HepG2 (cell line): ENCODE results near the gene ANKRD39. TPM values are rescaled to one million over a fixed set of nuclear protein-coding genes. Genes with fewer than 3 reads are reported as not detected.
A peak's percentile ranks its signal among the peaks of the same experiment; 100 is the strongest.

Experiments used
- ERF ChIP-seq: IDR thresholded peaks from 2 replicates; pipeline ENCODE4 v1.6.1; 2018; ENCODE audit warnings: missing biosample characterization, missing genetic modification reagents
- IRX3 ChIP-seq: sonication (generic); formaldehyde crosslinking; IDR thresholded peaks from 2 replicates; pipeline ENCODE4 v1.8.1; 2023; ENCODE audit warnings: mild to moderate bottlenecking, low read depth, missing genetic modification reagents, borderline replicate concordance
- SALL1 ChIP-seq: sonication (generic); formaldehyde crosslinking; IDR thresholded peaks from 2 replicates; pipeline ENCODE4 v1.8.0; 2022; ENCODE audit warnings: mild to moderate bottlenecking, missing genetic modification reagents
- SMARCE1 ChIP-seq: fragments of 450-650 bp; IDR thresholded peaks from 2 replicates; pipeline ENCODE4 v1.6.1; 2017; ENCODE audit warnings: borderline replicate concordance
- YEATS4 ChIP-seq: sonication (generic); formaldehyde crosslinking; IDR thresholded peaks from 2 replicates; pipeline ENCODE4 v1.4.0; 2020; ENCODE audit warnings: missing genetic modification reagents, borderline replicate concordance
- ZBTB34 ChIP-seq: sonication (generic); formaldehyde crosslinking; IDR thresholded peaks from 2 replicates; pipeline ENCODE4 v1.8.0; 2022; ENCODE audit warnings: mild to moderate bottlenecking, missing genetic modification reagents
- ZNF646 ChIP-seq: sonication (generic); formaldehyde crosslinking; IDR thresholded peaks from 2 replicates; pipeline ENCODE4 v1.9.0; 2021; ENCODE audit warnings: mild to moderate bottlenecking, missing genetic modification reagents
- ZSCAN25 ChIP-seq: sonication (generic); formaldehyde crosslinking; IDR thresholded peaks from 2 replicates; pipeline ENCODE4 v1.8.0; 2022; ENCODE audit warnings: mild to moderate bottlenecking, missing genetic modification reagents
- polyA plus RNA-seq, 8 experiments: library from polyadenylated mRNA; depleted of rRNA in 3 of 8; stranded (reverse) in 7 of 8; unstranded in 1 of 8; fragments of >200 nt; fragmentation: Illumina TruSeq in 4 of 8; extraction: Trizol in 4 of 8; gene quantifications; 2 replicates each; pipeline versions ENCODE4 v1.2.1 to v1.2.3, GENCODE V29; 2011 to 2016; ENCODE audit warnings: low read depth in 4 of 8, missing spikeins in 1 of 8, mixed read lengths in 1 of 8; ENCODE audit not compliant: insufficient read depth in 1 of 8
- total RNA-seq, 5 experiments: library from RNA; depleted of rRNA; stranded (reverse); fragments of >200 nt; fragmentation: Illumina TruSeq; extraction: Trizol; gene quantifications; 2 replicates each; pipeline ENCODE4 v1.2.3, GENCODE V29; 2016; ENCODE audit warnings: low read depth in 1 of 5
- TF ChIP-seq, protein P1 (sequence below): sonication (generic); formaldehyde crosslinking; IDR thresholded peaks from 2 replicates; pipeline ENCODE4 v1.4.0; 2020; ENCODE audit warnings: mild to moderate bottlenecking, missing genetic modification reagents

Gene ANKRD39
- total and polyA plus RNA-seq, 2 of the 13 experiments (the other 11 are each of a cell fraction or from before 2014, with no cell fraction given), result 23.2 to 24.8 TPM

DNA sequence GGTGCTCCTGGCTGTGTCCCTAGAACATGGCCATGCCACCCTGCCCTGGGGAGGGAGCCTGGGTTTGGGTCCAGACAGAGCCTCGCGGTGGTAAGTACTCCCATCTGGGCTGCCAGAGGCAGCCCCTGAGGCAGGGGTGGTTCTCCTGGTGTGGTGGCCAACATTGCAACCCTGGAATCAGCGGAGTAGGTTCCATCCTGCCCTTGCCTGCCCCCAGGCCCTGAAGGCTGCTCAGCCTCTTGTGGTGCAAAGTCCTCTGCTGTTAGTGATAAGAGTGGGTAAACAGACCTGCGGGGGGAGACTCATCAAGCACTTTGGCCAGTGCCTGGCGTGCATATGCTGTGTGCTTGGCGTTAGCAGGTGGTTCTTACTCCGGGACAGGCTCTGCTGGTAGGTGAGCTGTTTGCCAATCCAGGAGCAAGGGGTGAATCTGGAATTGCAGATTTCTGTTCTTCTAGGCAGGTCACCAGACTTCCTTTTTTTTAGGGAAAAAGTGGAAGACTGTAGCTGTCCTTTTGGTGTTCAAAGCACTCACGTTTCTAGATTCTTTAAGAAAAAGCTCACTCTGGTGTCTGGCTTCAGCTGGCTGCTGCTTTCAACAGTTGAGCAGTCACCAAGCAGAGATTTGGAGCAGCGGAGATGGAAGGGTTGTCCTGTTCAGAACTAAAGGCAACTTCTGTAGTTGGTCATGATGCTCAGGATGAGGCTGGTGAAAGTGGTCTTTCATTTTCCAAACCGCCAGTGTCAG is 38.5 kb downstream of the ANKRD39 start (continued):
- TF ChIP-seq, protein P1, sequence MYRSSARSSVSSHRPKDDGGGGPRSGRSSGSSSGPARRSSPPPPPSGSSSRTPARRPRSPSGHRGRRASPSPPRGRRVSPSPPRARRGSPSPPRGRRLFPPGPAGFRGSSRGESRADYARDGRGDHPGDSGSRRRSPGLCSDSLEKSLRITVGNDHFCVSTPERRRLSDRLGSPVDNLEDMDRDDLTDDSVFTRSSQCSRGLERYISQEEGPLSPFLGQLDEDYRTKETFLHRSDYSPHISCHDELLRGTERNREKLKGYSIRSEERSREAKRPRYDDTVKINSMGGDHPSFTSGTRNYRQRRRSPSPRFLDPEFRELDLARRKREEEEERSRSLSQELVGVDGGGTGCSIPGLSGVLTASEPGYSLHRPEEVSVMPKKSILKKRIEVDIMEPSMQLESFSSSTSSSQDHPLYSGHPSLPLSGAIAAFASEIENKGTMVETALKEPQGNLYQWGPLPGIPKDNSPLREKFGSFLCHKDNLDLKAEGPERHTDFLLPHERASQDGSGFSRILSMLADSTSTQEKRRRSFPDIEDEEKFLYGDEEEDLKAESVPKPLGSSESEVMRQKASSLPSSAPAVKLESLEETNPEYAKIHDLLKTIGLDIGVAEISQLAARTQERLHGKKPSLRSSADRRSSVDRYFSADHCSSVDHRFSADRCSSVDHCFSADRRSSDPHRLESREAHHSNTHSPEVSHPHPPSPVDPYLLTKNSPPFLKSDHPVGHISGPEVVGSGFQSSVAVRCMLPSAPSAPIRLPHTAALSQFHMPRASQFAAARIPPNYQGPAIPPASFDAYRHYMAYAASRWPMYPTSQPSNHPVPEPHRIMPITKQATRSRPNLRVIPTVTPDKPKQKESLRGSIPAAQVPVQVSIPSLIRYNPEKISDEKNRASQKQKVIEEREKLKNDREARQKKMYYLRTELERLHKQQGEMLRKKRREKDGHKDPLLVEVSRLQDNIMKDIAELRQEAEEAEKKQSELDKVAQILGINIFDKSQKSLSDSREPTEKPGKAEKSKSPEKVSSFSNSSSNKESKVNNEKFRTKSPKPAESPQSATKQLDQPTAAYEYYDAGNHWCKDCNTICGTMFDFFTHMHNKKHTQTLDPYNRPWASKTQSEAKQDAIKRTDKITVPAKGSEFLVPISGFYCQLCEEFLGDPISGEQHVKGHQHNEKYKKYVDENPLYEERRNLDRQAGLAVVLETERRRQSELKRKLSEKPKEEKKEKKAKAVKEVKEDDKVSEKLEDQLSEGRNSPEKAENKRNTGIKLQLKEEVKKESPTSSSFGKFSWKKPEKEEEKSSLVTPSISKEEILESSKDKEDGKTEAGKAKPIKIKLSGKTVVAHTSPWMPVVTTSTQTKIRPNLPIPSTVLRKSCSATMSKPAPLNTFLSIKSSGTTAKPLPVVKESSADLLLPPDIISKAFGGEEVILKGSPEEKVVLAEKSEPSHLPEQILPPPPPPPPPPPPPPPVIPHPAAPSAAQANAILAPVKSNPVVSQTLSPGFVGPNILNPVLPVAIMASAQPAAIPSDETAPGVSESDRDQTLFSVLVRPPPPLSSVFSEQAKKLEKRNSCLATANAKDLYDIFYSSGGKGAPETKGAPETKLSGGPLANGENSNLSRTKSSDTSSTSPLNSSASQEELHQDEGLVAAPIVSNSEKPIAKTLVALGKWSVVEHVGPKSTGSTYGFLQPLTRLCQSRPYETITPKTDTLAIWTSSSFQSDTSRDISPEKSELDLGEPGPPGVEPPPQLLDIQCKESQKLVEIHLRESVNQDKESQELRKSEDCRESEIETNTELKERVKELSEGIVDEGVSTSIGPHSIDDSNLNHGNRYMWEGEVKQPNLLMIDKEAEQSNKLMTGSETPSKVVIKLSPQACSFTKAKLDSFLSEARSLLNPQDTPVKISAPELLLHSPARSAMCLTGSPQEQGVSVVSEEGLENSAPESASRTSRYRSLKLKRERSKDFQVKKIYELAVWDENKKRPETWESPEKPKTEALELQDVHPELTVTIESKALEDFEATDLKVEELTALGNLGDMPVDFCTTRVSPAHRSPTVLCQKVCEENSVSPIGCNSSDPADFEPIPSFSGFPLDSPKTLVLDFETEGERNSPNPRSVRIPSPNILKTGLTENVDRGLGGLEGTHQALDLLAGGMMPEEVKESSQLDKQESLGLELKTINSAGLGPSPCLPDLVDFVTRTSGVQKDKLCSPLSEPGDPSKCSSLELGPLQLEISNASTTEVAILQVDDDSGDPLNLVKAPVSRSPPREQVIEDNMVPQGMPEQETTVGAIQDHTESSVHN (CRISPR knock-in tag), result peak; percentile 80; the same call in 1 of the 2 replicates
- TF ChIP-seq SALL1 (CRISPR knock-in tag) (peak; percentile 98), YEATS4 (CRISPR knock-in tag) (peak; percentile 94), SMARCE1 (no peak), ZBTB34 (CRISPR knock-in tag) (peak; percentile 100), ZSCAN25 (peak; percentile 96), IRX3 (CRISPR knock-in tag) (peak; percentile 2; the same call in 1 of the 2 replicates), ERF (peak; percentile 96), ZNF646 (CRISPR knock-in tag) (no peak)
